ENCODE results near the gene OSBPL2.

Gene OSBPL2

DNA sequence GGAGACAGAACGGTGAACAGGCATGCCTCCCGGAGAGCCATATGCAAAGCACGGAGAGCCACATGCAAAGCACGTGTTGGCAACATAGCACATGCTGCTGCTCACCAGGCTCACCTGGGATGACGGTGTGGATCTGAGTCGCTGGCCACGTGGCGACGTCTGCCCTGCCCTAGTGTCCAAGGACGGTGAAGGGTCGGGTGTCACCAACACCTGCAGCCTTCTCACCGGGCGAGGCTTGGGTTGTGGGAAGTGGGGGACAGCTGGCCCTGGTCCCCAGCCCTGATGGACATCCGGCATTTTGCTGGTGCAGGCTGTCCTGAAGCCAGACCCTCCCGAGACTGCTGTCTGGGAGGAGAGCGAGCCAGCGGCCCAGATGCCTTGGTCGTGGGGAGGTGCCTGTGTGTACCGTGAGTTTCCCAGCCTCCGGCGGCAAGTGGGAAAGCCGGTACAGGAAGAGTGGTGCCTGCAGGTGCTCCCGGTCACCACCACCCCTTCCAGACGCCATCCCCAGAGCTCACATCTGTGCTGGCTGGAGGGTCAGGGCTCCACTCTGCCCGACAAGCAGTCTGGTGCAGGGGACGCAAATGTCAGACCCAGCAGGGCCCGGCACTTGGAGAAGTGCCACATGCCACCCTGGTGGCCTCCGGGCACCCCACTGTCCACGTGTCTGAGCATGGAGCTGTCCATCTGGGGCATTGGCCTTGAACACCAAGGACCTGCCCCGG is 58.6 kb downstream of the OSBPL2 start:
- no peak overlapping the region for H3K27ac ChIP-seq
- no peak overlapping the region for H2AFZ ChIP-seq (ENCODE audit: low read depth)
- no peak for TF ChIP-seq CTCF (conservative IDR thresholded peaks at IDR 0.05; ENCODE audit: low read depth, low read length)
- no peak overlapping the region for H3K4me2 ChIP-seq
- H3K9ac ChIP-seq = no peak overlapping the region
- H3K36me3 ChIP-seq (ENCODE audit: insufficient read depth) = no peaks in the 10 kb centered on the region
- no peak overlapping the region for H3K4me3 ChIP-seq (IDR thresholded peaks at IDR 0.05; ENCODE audit: insufficient read depth, low read depth, low read length)
- no peaks in the 10 kb centered on the region for H3K27me3 ChIP-seq (ENCODE audit: insufficient read depth, low read depth)
- no peaks in the 10 kb centered on the region for H3K4me1 ChIP-seq (ENCODE audit: low read depth, poor library complexity, severe bottlenecking)
- no peaks in the 10 kb centered on the region for H4K20me1 ChIP-seq (ENCODE audit: insufficient read depth)
- H3K79me2 ChIP-seq (ENCODE audit: insufficient read depth, low read depth) = no peaks in the 10 kb centered on the region

DNA sequence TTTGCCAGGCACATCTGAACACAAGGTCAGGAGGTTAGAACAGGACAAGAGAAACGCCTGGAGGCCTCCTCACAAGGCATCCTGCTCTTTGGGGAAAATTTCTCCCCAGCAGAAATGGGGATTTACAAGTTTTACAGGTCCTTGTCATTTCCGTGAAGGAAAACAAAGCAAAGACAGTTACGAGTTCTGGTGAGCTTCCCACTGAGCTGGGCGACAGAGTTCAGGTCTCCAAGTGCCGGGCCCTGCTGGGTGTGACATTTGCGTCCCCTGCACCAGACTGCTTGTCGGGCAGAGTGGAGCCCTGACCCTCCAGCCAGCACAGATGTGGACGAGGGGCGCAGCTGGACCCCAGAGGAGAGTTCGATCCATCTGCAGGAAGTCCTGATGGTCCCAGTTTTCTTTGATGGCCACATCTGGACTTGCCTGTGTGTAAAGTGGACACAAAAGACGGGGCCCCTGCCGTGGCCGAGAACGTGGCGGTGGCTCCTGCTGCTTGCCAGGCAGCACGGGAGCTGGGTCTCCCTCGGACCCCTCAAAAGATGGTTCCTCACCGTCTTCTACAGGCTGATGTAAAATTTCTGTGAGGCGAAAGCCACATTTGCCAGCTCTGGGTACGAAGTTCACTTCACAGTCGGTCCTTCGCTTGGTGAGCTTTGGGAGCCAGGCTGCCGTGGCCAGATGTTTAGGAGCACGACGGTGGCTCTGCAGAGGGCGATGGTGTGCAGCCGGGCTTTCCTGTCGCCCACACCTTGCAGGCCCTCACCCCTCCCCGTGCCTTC is 59.3 kb downstream of the OSBPL2 start:
- no peaks in the 10 kb centered on the region for H3K27me3 ChIP-seq (ENCODE audit: insufficient read depth, low read depth)
- H3K9ac ChIP-seq = no peak overlapping the region
- H3K4me1 ChIP-seq (ENCODE audit: low read depth, poor library complexity, severe bottlenecking) = no peaks in the 10 kb centered on the region
- no peak overlapping the region for H2AFZ ChIP-seq (ENCODE audit: low read depth)
- no peaks in the 10 kb centered on the region for H4K20me1 ChIP-seq (ENCODE audit: insufficient read depth)
- H3K4me2 ChIP-seq = no peak overlapping the region
- TF ChIP-seq CTCF (conservative IDR thresholded peaks at IDR 0.05; ENCODE audit: low read depth, low read length) = no peak
- no peaks in the 10 kb centered on the region for H3K36me3 ChIP-seq (ENCODE audit: insufficient read depth)
- H3K4me3 ChIP-seq (IDR thresholded peaks at IDR 0.05; ENCODE audit: insufficient read depth, low read depth, low read length) = no peak overlapping the region
- no peaks in the 10 kb centered on the region for H3K79me2 ChIP-seq (ENCODE audit: insufficient read depth, low read depth)
- H3K27ac ChIP-seq = no peak overlapping the region

DNA sequence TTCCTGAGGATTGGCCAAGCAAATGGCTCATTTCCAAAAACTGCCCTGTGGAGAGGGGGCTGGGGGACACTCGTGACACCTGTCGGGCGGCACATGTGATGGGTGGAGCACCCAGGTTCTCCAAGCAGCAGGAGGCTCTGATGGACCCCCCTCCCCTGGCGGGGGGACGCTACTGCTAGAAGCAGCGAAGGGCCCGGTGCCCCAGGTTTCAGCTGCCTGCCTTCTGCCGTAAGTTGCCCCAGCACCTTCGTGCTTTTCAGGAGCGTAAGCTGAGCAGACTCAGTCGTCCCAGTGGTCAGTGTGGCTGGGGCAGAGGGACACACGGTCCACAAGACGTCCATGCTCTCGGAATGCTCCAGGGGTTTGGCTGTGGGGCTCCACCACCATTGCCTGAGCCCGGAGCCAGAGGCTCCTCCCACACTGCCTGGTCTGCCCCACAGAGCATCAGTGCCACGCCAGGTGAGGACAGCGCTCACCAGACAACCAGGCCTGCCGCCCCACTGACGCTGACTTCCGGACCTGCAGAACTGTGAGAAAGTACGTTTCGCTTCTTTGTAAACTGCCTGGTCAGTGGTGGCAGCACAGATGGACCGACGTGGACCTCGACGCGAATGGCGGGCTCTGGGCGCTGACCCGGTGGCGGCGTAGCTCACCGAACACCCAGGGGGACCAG is 60.4 kb downstream of the OSBPL2 start:
- TF ChIP-seq CTCF (conservative IDR thresholded peaks at IDR 0.05; ENCODE audit: low read depth, low read length) = no peak
- H3K4me3 ChIP-seq (IDR thresholded peaks at IDR 0.05; ENCODE audit: insufficient read depth, low read depth, low read length) = no peak overlapping the region
- H4K20me1 ChIP-seq (ENCODE audit: insufficient read depth) = peaks cover 2% of the 10 kb centered on the region
- H3K4me2 ChIP-seq = no peak overlapping the region
- H3K4me1 ChIP-seq (ENCODE audit: low read depth, poor library complexity, severe bottlenecking) = no peaks in the 10 kb centered on the region
- no peak overlapping the region for H2AFZ ChIP-seq (ENCODE audit: low read depth)
- no peak overlapping the region for H3K9ac ChIP-seq
- no peak overlapping the region for H3K27ac ChIP-seq
- no peaks in the 10 kb centered on the region for H3K36me3 ChIP-seq (ENCODE audit: insufficient read depth)
- no peaks in the 10 kb centered on the region for H3K27me3 ChIP-seq (ENCODE audit: insufficient read depth, low read depth)
- peaks cover 6% of the 10 kb centered on the region for H3K79me2 ChIP-seq (ENCODE audit: insufficient read depth, low read depth)

- no peak overlapping the region for H2AFZ ChIP-seq (ENCODE audit: low read depth)
Observed at GRCh38 chr20:62299666-62300236, 61.4 kb downstream of the OSBPL2 start.

More at GRCh38 chr20:62299666-62300236, 61.4 kb downstream of the OSBPL2 start:
- no peak overlapping the region for H3K4me2 ChIP-seq
- no peak overlapping the region for H3K4me3 ChIP-seq (IDR thresholded peaks at IDR 0.05; ENCODE audit: insufficient read depth, low read depth, low read length)
- H3K27ac ChIP-seq = no peak overlapping the region
- H3K36me3 ChIP-seq (ENCODE audit: insufficient read depth) = peaks cover 7% of the 10 kb centered on the region; the same call in 1 of the 2 replicates
- H3K4me1 ChIP-seq (ENCODE audit: low read depth, poor library complexity, severe bottlenecking) = peaks cover 7% of the 10 kb centered on the region
- no peaks in the 10 kb centered on the region for H3K27me3 ChIP-seq (ENCODE audit: insufficient read depth, low read depth)
- peaks cover 16% of the 10 kb centered on the region for H3K79me2 ChIP-seq (ENCODE audit: insufficient read depth, low read depth)
- no peak overlapping the region for H3K9ac ChIP-seq
- no peak for TF ChIP-seq CTCF (conservative IDR thresholded peaks at IDR 0.05; ENCODE audit: low read depth, low read length)
- H4K20me1 ChIP-seq (ENCODE audit: insufficient read depth) = peaks cover 12% of the 10 kb centered on the region
